ENCODE measurements around the gene DPH1.

Gene DPH1

DNA sequence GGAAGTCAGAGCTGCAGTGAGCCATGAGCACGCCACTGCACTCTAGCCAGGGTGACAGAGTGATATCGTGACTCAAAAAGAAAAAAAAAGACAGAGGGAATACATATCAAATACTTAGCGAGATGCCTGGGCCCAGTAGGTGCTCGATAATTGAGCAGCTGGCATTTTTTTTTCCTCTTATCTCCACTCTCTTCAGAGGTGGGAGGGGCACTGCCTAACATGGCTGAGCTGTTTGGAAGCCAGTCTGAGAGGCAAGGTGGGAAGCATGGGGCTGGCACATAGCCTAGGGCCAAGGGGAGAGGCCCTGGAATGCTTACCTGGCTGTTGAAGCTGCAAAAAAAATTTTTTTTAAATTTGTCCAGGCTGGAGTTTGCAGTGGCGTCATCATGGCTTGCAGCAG is 63.4 kb downstream of the DPH1 start:
- TF ChIP-seq, protein P1, sequence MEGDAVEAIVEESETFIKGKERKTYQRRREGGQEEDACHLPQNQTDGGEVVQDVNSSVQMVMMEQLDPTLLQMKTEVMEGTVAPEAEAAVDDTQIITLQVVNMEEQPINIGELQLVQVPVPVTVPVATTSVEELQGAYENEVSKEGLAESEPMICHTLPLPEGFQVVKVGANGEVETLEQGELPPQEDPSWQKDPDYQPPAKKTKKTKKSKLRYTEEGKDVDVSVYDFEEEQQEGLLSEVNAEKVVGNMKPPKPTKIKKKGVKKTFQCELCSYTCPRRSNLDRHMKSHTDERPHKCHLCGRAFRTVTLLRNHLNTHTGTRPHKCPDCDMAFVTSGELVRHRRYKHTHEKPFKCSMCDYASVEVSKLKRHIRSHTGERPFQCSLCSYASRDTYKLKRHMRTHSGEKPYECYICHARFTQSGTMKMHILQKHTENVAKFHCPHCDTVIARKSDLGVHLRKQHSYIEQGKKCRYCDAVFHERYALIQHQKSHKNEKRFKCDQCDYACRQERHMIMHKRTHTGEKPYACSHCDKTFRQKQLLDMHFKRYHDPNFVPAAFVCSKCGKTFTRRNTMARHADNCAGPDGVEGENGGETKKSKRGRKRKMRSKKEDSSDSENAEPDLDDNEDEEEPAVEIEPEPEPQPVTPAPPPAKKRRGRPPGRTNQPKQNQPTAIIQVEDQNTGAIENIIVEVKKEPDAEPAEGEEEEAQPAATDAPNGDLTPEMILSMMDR (IDR thresholded peaks at IDR 0.05; ENCODE audit: insufficient read depth, missing control alignments) = no peak
- FAIRE-seq = no peak
- no peak for DNase-seq (ENCODE audit: insufficient read length, low spot score)
